NCI-H1105 (cell line): ENCODE data around the gene BCAS3.

ENCODE experiments used
- DNase-seq: peaks from one replicate; lab custom pipeline; 2025; lab: John Stamatoyannopoulos, UW

The BCAS3 gene

GRCh38 chr17:61065263-61065773 lies 387.7 kb downstream of the BCAS3 start:
- no peak for DNase-seq

- no peak for DNase-seq
Measured at GRCh38 chr17:61066062-61066461, 388.4 kb downstream of the BCAS3 start.

- no peak for DNase-seq
Measured at GRCh38 chr17:61070649-61071048, 393.0 kb downstream of the BCAS3 start.

- no peak for DNase-seq
Measured at GRCh38 chr17:61072648-61073047, 395.0 kb downstream of the BCAS3 start.

- no peak for DNase-seq
Measured at GRCh38 chr17:61073131-61073530, 395.5 kb downstream of the BCAS3 start.

GRCh38 chr17:61073799-61074513 lies 396.3 kb downstream of the BCAS3 start:
- DNase-seq = no peak

GRCh38 chr17:61075988-61076387 lies 398.3 kb downstream of the BCAS3 start:
- no peak for DNase-seq

GRCh38 chr17:61076621-61077031 lies 399.0 kb downstream of the BCAS3 start:
- no peak for DNase-seq

GRCh38 chr17:61081959-61082358 lies 404.3 kb downstream of the BCAS3 start:
- DNase-seq = no peak

- DNase-seq = no peak
Measured at GRCh38 chr17:61084260-61084659, 406.6 kb downstream of the BCAS3 start.

- no peak for DNase-seq
Measured at GRCh38 chr17:61087024-61087423, 409.4 kb downstream of the BCAS3 start.

GRCh38 chr17:61088556-61088955 lies 410.9 kb downstream of the BCAS3 start:
- DNase-seq = no peak

GRCh38 chr17:61091096-61091495 lies 413.4 kb downstream of the BCAS3 start:
- no peak for DNase-seq

GRCh38 chr17:61097781-61098180 lies 420.1 kb downstream of the BCAS3 start:
- DNase-seq = no peak

- DNase-seq = no peak
Measured at GRCh38 chr17:61106354-61106753, 428.7 kb downstream of the BCAS3 start.

- no peak for DNase-seq
Measured at GRCh38 chr17:61116577-61116976, 438.9 kb downstream of the BCAS3 start.

- no peak for DNase-seq
Measured at GRCh38 chr17:61117983-61118382, 440.3 kb downstream of the BCAS3 start.

- no peak for DNase-seq
Measured at GRCh38 chr17:61118871-61119270, 441.2 kb downstream of the BCAS3 start.

- no peak for DNase-seq
Measured at GRCh38 chr17:61122326-61122913, 444.8 kb downstream of the BCAS3 start.

- DNase-seq = peak; percentile 61
Measured at GRCh38 chr17:61124562-61124961, 446.9 kb downstream of the BCAS3 start.

- DNase-seq = no peak
Measured at GRCh38 chr17:61126473-61127249, 449.0 kb downstream of the BCAS3 start.

GRCh38 chr17:61127960-61128359 lies 450.3 kb downstream of the BCAS3 start:
- DNase-seq = no peak

- no peak for DNase-seq
Measured at GRCh38 chr17:61128661-61129115, 451.0 kb downstream of the BCAS3 start.
